IMR-90 (cell line): ENCODE measurements around the gene SMAP1. TPM values are rescaled to one million over a fixed set of nuclear protein-coding genes. Genes with fewer than 3 reads are reported as not detected.

Experiments
- ATAC-seq: fragments of 200-7000 bp; cut with Tn5 transposase; 2 replicates; pipeline ENCODE4 v1.9.1; 2020; ENCODE audit warnings: low read depth, mild to moderate bottlenecking, moderate library complexity
- BruUV-seq: library from RNA; stranded (reverse); fragments of 400-500 nt; replicated peaks from 2 replicates; lab custom pipeline; 2021; lab: Mats Ljungman, UMichigan
- CTCF ChIA-PET: fragments of 300-600 bp; formaldehyde crosslinking; extraction: SDS; loops from one replicate; lab custom pipeline; 2021; ENCODE audit warnings: antibody characterized with exemption; lab: Yijun Ruan, JAX
- POLR2A ChIA-PET: fragments of 300-600 bp; sonication (Branson Sonifier 250); formaldehyde crosslinking; loops from one replicate; lab custom pipeline; 2022; ENCODE audit warnings: antibody characterized with exemption; ENCODE audit not compliant: unreplicated experiment; lab: Charles Lee
- DNase-seq: peaks from one replicate; pipeline ENCODE4 v3.0.0; 2013
- H2AFZ ChIP-seq: replicated peaks from 2 replicates; pipeline ENCODE3; 2013; ENCODE audit warnings: low read length, mild to moderate bottlenecking; ENCODE audit not compliant: poor library complexity
- H2AK5ac ChIP-seq: 2 replicates; pipeline ENCODE4 v1.6.1; 2013; ENCODE audit warnings: low read depth, low read length, inconsistent platforms
- H2AK9ac ChIP-seq: replicated peaks from 2 replicates; pipeline ENCODE3; 2013; ENCODE audit warnings: mild to moderate bottlenecking, low read depth, low read length, moderate library complexity; ENCODE audit not compliant: poor library complexity
- H2BK120ac ChIP-seq: 2 replicates; pipeline ENCODE4 v1.6.1; 2013; ENCODE audit warnings: low read depth, low read length, inconsistent platforms
- H2BK15ac ChIP-seq: 3 replicates; pipeline ENCODE4 v1.6.1; 2013; ENCODE audit warnings: low read depth, low read length, inconsistent platforms
- H2BK20ac ChIP-seq: 2 replicates; pipeline ENCODE4 v1.6.1; 2013; ENCODE audit warnings: low read depth, mild to moderate bottlenecking, inconsistent platforms, low read length, moderate library complexity
- H2BK5ac ChIP-seq: 2 replicates; pipeline ENCODE4 v1.6.1; 2013; ENCODE audit warnings: mild to moderate bottlenecking, low read depth, low read length, inconsistent platforms; ENCODE audit not compliant: poor library complexity, severe bottlenecking
- H3K14ac ChIP-seq: replicated peaks from 2 replicates; pipeline ENCODE4 v1.6.1; 2013; ENCODE audit warnings: low read depth, low read length, inconsistent platforms
- H3K18ac ChIP-seq: 2 replicates; pipeline ENCODE4 v1.6.1; 2013; ENCODE audit warnings: low read depth, low read length, control low read depth
- H3K23ac ChIP-seq: 2 replicates; pipeline ENCODE4 v1.6.1; 2013; ENCODE audit warnings: low read depth, low read length, inconsistent platforms
- H3K27ac ChIP-seq: 2 replicates; pipeline ENCODE4 v1.5.1; 2013; ENCODE audit warnings: mild to moderate bottlenecking, control low read depth, low read length; ENCODE audit not compliant: insufficient read depth
- H3K27me3 ChIP-seq: 2 replicates; pipeline ENCODE4 v1.6.1; 2013; ENCODE audit warnings: low read length; ENCODE audit not compliant: control insufficient read depth, insufficient read depth
- H3K36me3 ChIP-seq: 2 replicates; pipeline ENCODE4 v1.6.1; 2013; ENCODE audit warnings: low read length, mixed read lengths; ENCODE audit not compliant: control insufficient read depth, insufficient read depth
- H3K4ac ChIP-seq: 2 replicates; pipeline ENCODE4 v1.6.1; 2013; ENCODE audit warnings: low read depth, low read length, inconsistent platforms
- H3K4me1 ChIP-seq: 2 replicates; pipeline ENCODE4 v1.6.1; 2013; ENCODE audit warnings: low read length, mixed read lengths; ENCODE audit not compliant: control insufficient read depth, insufficient read depth
- H3K4me2 ChIP-seq: 2 replicates; pipeline ENCODE4 v1.6.1; 2013; ENCODE audit warnings: low read depth, mild to moderate bottlenecking, control low read depth, low read length, moderate library complexity
- H3K4me3 ChIP-seq: 2 replicates; pipeline ENCODE4 v1.5.1; 2013; ENCODE audit warnings: low read depth, mild to moderate bottlenecking, control low read depth, low read length, moderate library complexity; ENCODE audit not compliant: insufficient read depth
- H3K56ac ChIP-seq: 2 replicates; pipeline ENCODE4 v1.6.1; 2013; ENCODE audit warnings: low read length, inconsistent platforms; ENCODE audit not compliant: insufficient read depth; ENCODE audit errors: extremely low read depth
- H3K79me1 ChIP-seq, 2 experiments: 2 replicates each; pipeline ENCODE4 v1.6.1; 2013; ENCODE audit warnings: low read length in 2 of 2, inconsistent platforms in 1 of 2, low read depth in 1 of 2
- H3K9ac ChIP-seq: 2 replicates; pipeline ENCODE4 v1.6.1; 2013; ENCODE audit warnings: low read depth, low read length, control low read depth
- H3K9me1 ChIP-seq: 2 replicates; pipeline ENCODE4 v1.6.1; 2013; ENCODE audit warnings: low read length, inconsistent platforms; ENCODE audit not compliant: insufficient read depth
- H3K9me3 ChIP-seq: 2 replicates; pipeline ENCODE4 v1.6.1; 2013; ENCODE audit warnings: low read length; ENCODE audit not compliant: control insufficient read depth, insufficient read depth
- H4K20me1 ChIP-seq: 2 replicates; pipeline ENCODE4 v1.6.1; 2013; ENCODE audit warnings: low read length, inconsistent platforms; ENCODE audit not compliant: insufficient read depth
- H4K5ac ChIP-seq: 2 replicates; pipeline ENCODE4 v1.6.1; 2013; ENCODE audit warnings: mild to moderate bottlenecking, low read depth, low read length, control low read depth
- H4K8ac ChIP-seq, 2 experiments: 2 replicates each; pipeline ENCODE4 v1.6.1; 2013; ENCODE audit warnings: low read depth in 2 of 2, low read length in 2 of 2, control low read depth in 1 of 2, inconsistent platforms in 1 of 2
- H4K91ac ChIP-seq: 2 replicates; pipeline ENCODE4 v1.6.1; 2013; ENCODE audit warnings: low read depth, low read length, inconsistent platforms; ENCODE audit not compliant: insufficient read depth
- CEBPB ChIP-seq: IDR thresholded peaks from 2 replicates; pipeline ENCODE4 v1.6.1; 2012; ENCODE audit warnings: low read depth, low read length, improper control_type of control experiment
- CTCF ChIP-seq: conservative IDR thresholded peaks from 2 replicates; pipeline ENCODE4 v1.5.1; 2012; ENCODE audit warnings: mild to moderate bottlenecking, low read depth, low read length, improper control_type of control experiment
- WGBS, 2 experiments: methylation state at CpG; one replicate each; pipeline versions ENCODE4 v1.1.5 to v1.1.7; 2013; ENCODE audit warnings: missing lambda C conversion rate in 2 of 2; ENCODE audit not compliant: insufficient read length in 1 of 2; ENCODE audit errors: extremely low coverage in 2 of 2; 5-methylcytosine and 5-hydroxymethylcytosine counted together
- dilution Hi-C: fragments of 300-500 bp; cut with HindIII; formaldehyde crosslinking; loops from one replicate; pipeline ENCODE4 v1.14.3; 2018; ENCODE audit warnings: low sequenced_read_pairs; ENCODE audit not compliant: unreplicated experiment
- in situ Hi-C: fragments of 300-500 bp; cut with MboI; formaldehyde crosslinking; loops from 3 replicates; pipeline ENCODE4 v1.14.3; 2019; ENCODE audit warnings: low sequenced_read_pairs, inconsistent platforms, mixed read lengths
- intact Hi-C: fragments of 100-400 bp; cut with micrococcal nuclease; formaldehyde crosslinking; loops from 2 replicates; pipeline ENCODE4 v1.10.0; 2022
- polyA plus RNA-seq, 3 experiments: library from polyadenylated mRNA; depleted of rRNA; stranded (reverse); fragments of >200 nt; gene quantifications; 2 replicates each; pipeline ENCODE4 v1.2.3, GENCODE V29; 2012; ENCODE audit warnings: low replicate concordance in 1 of 3
- total RNA-seq: library from RNA; depleted of rRNA; stranded (reverse); fragments of >200 nt; gene quantifications from 2 replicates; pipeline ENCODE4 v1.2.3, GENCODE V29; 2012

The SMAP1 gene
- total and polyA plus RNA-seq, 2 of the 4 experiments (the other 2 are of a cell fraction), result 14.8 to 16.7 TPM

DNA sequence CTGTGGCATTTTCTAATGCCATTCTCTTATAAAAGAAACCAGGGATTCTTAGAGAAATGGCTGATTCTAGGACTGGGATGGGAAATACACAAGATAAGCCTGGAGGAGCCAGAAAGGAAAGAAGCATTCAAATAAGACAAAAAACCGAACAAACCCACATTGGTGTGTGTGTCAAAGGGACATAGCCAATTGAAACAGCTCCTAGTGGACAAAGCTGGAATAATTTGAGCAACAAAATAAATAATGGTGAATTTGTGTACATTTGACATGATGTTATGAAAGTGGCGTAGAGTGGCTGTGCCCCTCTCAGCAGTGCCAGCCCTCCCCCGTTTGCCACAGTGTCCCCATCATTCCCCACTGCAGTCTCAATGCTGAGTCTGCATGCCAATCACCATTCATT, 233.6 kb downstream of the SMAP1 start:
- dilution Hi-C loops (no loop called here), intact Hi-C loops (no loop called here), in situ Hi-C loops (no loop called here)
- H3K56ac ChIP-seq, result no peak overlapping the region
- no peak overlapping the region for H2BK15ac ChIP-seq
- H4K8ac ChIP-seq, result no peak overlapping the region
- no peak for DNase-seq
- H3K4ac ChIP-seq, result no peak overlapping the region
- CTCF ChIA-PET, result interaction anchor here (0.6 kb wide), 1 partner anchor 1049 kb away, joined by 3 read pairs; no protein-coding TSS in a partner anchor
- no peak overlapping the region for H3K9ac ChIP-seq
- BruUV-seq, result no TSS peak
- TF ChIP-seq CTCF (0 out of 2 replicates have a peak, but pooled peaks have one; percentile 20), CEBPB (no peak)
- H4K91ac ChIP-seq, result no peak overlapping the region
- no peaks in the 10 kb centered on the region for H3K79me1 ChIP-seq
- no peak overlapping the region for H2AFZ ChIP-seq
- no peak overlapping the region for H3K27ac ChIP-seq
- H2AK5ac ChIP-seq, result no peak overlapping the region
- no peak overlapping the region for H3K18ac ChIP-seq
- no peaks in the 10 kb centered on the region for H4K20me1 ChIP-seq
- no peak overlapping the region for H3K4me3 ChIP-seq
- no peaks in the 10 kb centered on the region for H3K9me3 ChIP-seq
- no peaks in the 10 kb centered on the region for H3K4me1 ChIP-seq
- no peak overlapping the region for H2BK120ac ChIP-seq
- H3K14ac ChIP-seq, result no peak overlapping the region
- no peaks in the 10 kb centered on the region for H3K9me1 ChIP-seq
- H2BK20ac ChIP-seq, result no peak overlapping the region
- no CpG with 5 or more reads among the region's 3 CpGs for WGBS, 2 experiments
- no peak overlapping the region for H2AK9ac ChIP-seq
- POLR2A ChIA-PET, result no interaction called here
- H2BK5ac ChIP-seq, result no peak overlapping the region
- no peak overlapping the region for H4K5ac ChIP-seq
- no peak for ATAC-seq
- no peak overlapping the region for H3K23ac ChIP-seq
- no peak overlapping the region for H3K4me2 ChIP-seq
- H3K36me3 ChIP-seq, result no peaks in the 10 kb centered on the region
- H3K27me3 ChIP-seq, result no peaks in the 10 kb centered on the region
